KOPT-K1 (cell line): ENCODE measurements around the gene NEMP2.

Experiments used
- H3K27ac ChIP-seq: fragments of 200-600 bp; sonication (generic); 2 replicates; pipeline ENCODE4 v1.5.1; 2016; ENCODE audit warnings: antibody characterized with exemption, mild to moderate bottlenecking, low read depth, low read length; ENCODE audit not compliant: poor library complexity, severe bottlenecking
- H3K36me3 ChIP-seq: fragments of 200-600 bp; sonication (generic); 2 replicates; pipeline ENCODE4 v1.5.1; 2017; ENCODE audit warnings: antibody characterized with exemption, mild to moderate bottlenecking, low read length, moderate library complexity; ENCODE audit not compliant: insufficient read depth
- H3K9me3 ChIP-seq: fragments of 200-600 bp; sonication (generic); 2 replicates; pipeline ENCODE4 v1.5.1; 2017; ENCODE audit warnings: antibody characterized with exemption, low read length, mild to moderate bottlenecking; ENCODE audit not compliant: insufficient read depth, poor library complexity, severe bottlenecking

NEMP2 gene

GRCh38 chr2:190538201-190538600, 3.7 kb upstream of the NEMP2 start:
- Histone ChIP-seq H3K36me3 (peaks cover 6% of the 10 kb centered on the region; the same call in 1 of the 2 replicates), H3K27ac (no peak overlapping the region), H3K9me3 (peaks cover 63% of the 10 kb centered on the region)

DNA sequence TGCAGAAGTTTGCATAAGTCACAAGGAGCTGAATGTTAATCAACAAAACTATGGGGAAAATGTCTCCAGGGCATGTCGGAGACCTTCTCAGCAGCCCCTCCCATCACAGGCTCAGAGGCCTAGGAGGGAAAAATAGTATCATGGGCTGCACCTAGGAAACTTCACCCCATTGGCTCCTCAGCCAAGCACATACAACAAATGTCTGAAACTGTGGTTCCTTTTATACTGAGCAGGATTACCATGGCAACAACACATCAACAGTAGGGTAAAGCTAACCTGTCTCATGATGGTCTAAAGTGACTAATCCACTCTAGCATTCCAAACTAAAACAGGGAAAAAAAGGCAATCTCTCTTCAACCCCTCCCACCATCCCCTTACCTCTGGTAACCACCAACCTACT, 3.2 kb upstream of the NEMP2 start:
- peaks cover 58% of the 10 kb centered on the region for H3K9me3 ChIP-seq
- peaks cover 6% of the 10 kb centered on the region; the same call in 1 of the 2 replicates for H3K36me3 ChIP-seq
- no peak overlapping the region for H3K27ac ChIP-seq

GRCh38 chr2:190535586-190535985, 1.1 kb upstream of the NEMP2 start:
- peaks cover 37% of the 10 kb centered on the region for H3K9me3 ChIP-seq
- peak overlapping the region; percentile 98 for H3K27ac ChIP-seq
- peaks cover 6% of the 10 kb centered on the region; the same call in 1 of the 2 replicates for H3K36me3 ChIP-seq

DNA sequence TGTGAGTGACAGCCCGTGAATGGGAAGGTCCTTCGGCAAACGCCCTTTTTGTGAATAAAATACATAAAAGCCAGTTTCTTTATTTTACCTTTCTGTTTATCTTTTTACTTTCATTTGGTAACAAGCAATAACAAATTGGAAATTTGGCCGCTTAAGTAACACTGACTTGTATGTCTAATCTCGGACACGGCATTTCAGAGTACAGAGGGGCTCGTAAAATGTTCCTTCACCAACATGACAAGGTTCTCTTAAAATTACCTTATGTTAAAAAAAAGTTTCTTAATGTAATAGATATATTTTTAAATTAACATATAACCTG, 558 bp upstream of the NEMP2 start:
- peak overlapping the region; percentile 98 for H3K27ac ChIP-seq
- H3K9me3 ChIP-seq: peaks cover 32% of the 10 kb centered on the region
- H3K36me3 ChIP-seq: peaks cover 6% of the 10 kb centered on the region; the same call in 1 of the 2 replicates

- Histone ChIP-seq H3K36me3 (peaks cover 6% of the 10 kb centered on the region; the same call in 1 of the 2 replicates), H3K9me3 (peaks cover 21% of the 10 kb centered on the region), H3K27ac (peak overlapping the region; percentile 98)
Observed at GRCh38 chr2:190533968-190534309, 583 bp downstream of the NEMP2 start.

- peaks cover 6% of the 10 kb centered on the region; the same call in 1 of the 2 replicates for H3K36me3 ChIP-seq
- H3K9me3 ChIP-seq: peaks cover 15% of the 10 kb centered on the region
- peak overlapping the region; percentile 98 for H3K27ac ChIP-seq
Observed at GRCh38 chr2:190533175-190533967, 1.2 kb downstream of the NEMP2 start.

- Histone ChIP-seq H3K27ac (peak overlapping the region; percentile 98), H3K9me3 (peaks cover 7% of the 10 kb centered on the region), H3K36me3 (peaks cover 6% of the 10 kb centered on the region; the same call in 1 of the 2 replicates)
Observed at GRCh38 chr2:190532581-190532980, 1.9 kb downstream of the NEMP2 start.

DNA sequence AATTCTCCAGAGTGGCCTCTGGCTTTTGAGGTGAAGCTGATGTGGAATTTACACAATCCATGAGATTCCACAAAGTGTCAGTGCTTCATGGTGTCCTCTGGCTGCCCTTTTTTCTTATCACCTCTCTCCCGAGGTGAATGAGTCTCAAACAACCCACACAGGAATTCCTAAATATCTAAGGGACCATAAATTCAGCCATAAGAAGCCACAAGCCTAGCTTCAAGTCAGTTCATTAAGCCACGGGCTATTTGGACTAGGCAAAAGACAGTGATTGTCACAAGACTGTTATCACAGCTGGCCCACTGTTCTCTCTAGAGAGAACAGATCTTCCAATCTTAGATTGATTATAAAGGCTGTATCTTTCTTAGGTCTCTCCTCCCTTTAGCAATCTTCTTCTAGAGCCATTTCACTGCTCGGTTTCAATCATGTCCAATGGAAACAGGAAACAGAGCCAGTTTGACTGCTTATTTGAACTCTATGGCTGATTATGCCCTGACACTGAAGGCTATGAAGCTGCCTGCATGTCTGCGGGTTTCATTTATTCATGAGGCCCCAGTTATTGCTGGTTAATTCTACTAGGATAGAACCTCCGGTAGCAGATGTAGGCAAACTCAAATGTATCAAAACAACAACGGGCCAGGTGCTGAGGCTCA, 4.1 kb downstream of the NEMP2 start:
- no peak overlapping the region for H3K27ac ChIP-seq
- H3K36me3 ChIP-seq: 0 out of 2 replicates have a peak, but pooled peaks cover under 1% of the 10 kb centered on the region
- H3K9me3 ChIP-seq: no peaks in the 10 kb centered on the region

DNA sequence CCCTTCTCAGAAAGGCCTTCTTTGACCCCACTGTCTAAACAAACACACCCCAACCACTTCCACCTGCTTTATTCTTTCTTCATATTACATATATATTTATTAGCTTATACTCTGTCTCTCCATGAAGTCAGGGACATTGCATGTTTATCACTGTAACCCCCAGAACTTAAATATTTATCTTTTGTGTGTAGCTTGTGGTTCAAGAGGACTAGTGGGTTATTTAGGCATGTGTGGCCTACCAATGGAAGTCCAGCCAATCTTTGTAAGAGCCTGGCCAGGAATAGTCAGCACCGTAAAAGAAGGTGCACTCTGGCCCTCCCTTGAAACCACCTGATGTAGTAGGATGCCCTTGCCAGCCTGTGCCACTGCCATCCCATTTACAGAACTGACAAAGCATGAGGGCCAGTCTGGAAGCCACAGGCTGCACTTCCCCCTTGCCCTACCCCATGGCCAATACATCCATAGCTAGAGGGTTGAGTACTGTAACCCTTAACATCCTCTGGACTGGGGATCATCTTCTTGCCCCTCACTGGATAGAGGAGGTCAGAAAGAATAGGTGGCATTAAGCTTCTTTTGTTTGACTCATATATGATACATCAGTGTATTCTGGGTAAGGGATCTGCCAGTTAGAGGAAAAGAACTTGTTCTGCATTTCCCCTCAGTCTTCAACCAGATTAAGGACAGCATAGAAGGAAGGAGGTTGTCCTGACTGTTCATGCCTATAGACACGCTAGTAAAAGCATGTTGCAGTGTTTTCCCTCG, 4.9 kb downstream of the NEMP2 start:
- Histone ChIP-seq H3K9me3 (no peaks in the 10 kb centered on the region), H3K27ac (no peak overlapping the region), H3K36me3 (peaks cover 7% of the 10 kb centered on the region; the same call in 1 of the 2 replicates)

DNA sequence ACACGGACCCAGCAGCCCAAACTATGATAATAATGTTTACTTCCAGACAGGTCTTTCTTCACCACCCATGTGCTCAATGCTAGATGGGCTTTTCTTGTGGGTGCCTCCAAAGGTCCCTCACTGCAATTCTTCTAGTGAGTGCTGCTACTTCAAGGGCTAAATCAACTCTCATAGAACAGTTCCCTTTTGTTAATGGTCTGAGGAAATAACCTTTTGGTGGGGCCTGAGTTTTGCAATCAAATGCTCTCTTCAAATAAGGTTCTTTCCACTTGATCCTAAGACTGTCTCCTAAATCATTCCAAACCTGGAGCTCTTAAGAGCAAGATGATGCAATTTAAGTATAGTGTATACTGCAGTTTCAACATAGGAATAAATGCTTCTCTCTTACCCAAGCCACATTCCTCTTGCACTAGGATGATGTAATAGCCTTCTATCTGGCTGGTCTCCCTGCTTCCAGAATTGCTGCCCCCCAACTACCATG, 6.0 kb downstream of the NEMP2 start:
- H3K9me3 ChIP-seq: no peaks in the 10 kb centered on the region
- H3K36me3 ChIP-seq: peaks cover 18% of the 10 kb centered on the region; the same call in 1 of the 2 replicates
- no peak overlapping the region for H3K27ac ChIP-seq

DNA sequence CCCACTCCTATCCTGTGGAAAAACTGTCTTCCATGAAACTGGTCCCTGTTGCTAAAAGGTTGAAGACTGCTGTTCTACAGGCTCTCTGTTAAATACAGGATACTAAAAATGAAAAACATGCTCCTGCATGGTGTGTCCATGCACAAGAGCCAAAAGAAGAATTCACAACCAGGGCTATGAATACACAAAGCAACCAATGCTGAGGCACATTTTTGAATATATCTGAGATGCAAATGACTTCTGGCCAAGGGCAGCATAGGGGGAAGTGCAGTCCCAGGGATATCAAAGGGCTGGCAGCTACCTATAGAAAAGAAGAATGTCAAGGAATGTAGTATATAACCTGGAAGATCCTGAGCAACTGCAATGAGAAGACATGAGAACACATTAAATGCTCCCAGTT, 6.6 kb downstream of the NEMP2 start:
- Histone ChIP-seq H3K9me3 (no peaks in the 10 kb centered on the region), H3K36me3 (peaks cover 21% of the 10 kb centered on the region), H3K27ac (no peak overlapping the region)

GRCh38 chr2:190527214-190527613, 7.3 kb downstream of the NEMP2 start:
- H3K36me3 ChIP-seq: peaks cover 27% of the 10 kb centered on the region
- no peak overlapping the region for H3K27ac ChIP-seq
- no peaks in the 10 kb centered on the region for H3K9me3 ChIP-seq

DNA sequence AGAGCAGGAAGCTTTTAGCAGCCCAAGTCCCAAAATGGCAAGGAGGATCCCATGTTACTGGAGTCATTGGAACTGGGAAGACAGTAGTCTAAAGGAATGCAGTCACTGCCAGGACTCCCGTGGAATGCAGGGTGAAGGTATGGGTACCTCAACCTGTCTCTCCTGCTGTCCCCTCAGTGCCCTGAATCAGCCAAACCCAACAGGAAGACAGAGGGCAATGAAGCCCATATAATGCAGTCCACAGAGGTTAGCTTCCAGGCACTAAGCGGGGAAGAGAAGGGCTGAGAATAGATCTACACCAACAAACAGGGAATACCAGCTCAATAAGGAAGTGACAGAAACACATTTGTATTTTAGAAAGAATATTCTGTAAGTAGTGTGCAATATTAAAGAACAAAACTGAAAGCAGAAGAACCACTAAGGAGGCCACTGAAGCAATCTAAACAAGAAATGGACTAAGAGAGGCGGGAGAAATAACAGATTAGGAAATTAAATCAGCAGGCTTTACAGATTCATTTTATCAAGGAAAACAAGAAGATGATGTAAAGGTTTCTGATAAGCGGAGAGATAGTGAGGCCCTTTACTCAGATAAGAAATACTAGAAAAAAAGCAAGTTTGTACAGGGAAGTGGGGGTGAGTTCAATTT, 8.3 kb downstream of the NEMP2 start:
- H3K27ac ChIP-seq: no peak overlapping the region
- peaks cover 33% of the 10 kb centered on the region for H3K36me3 ChIP-seq
- H3K9me3 ChIP-seq: no peaks in the 10 kb centered on the region

- peaks cover 41% of the 10 kb centered on the region for H3K36me3 ChIP-seq
- no peaks in the 10 kb centered on the region for H3K9me3 ChIP-seq
- H3K27ac ChIP-seq: no peak overlapping the region
Observed at GRCh38 chr2:190524928-190525327, 9.6 kb downstream of the NEMP2 start.
